ENCODE measurements around the gene RHNO1.

DNA sequence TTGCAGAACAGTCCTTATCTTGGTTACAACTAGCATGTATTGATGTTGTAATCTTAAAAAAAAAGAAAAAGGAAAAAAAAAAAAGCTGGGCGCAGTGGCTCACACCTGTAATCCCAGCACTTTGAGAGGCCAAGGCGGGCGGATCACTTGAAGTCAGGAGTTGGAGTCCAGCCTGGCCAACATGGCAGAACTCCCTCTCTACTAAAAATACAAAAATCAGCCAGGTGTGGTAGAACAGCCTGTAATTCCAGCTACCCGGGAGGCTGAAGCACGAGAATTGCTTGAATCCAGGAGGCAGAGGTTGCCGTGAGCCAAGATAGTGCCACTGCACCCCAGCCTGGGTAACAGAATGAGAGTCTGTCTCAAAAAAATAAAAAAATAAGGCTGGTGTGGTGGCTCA lies 56.6 kb downstream of the RHNO1 start:
- TF ChIP-seq POLR2A (IDR thresholded peaks at IDR 0.05) = no peak
- TF ChIP-seq, protein P1, sequence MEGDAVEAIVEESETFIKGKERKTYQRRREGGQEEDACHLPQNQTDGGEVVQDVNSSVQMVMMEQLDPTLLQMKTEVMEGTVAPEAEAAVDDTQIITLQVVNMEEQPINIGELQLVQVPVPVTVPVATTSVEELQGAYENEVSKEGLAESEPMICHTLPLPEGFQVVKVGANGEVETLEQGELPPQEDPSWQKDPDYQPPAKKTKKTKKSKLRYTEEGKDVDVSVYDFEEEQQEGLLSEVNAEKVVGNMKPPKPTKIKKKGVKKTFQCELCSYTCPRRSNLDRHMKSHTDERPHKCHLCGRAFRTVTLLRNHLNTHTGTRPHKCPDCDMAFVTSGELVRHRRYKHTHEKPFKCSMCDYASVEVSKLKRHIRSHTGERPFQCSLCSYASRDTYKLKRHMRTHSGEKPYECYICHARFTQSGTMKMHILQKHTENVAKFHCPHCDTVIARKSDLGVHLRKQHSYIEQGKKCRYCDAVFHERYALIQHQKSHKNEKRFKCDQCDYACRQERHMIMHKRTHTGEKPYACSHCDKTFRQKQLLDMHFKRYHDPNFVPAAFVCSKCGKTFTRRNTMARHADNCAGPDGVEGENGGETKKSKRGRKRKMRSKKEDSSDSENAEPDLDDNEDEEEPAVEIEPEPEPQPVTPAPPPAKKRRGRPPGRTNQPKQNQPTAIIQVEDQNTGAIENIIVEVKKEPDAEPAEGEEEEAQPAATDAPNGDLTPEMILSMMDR (IDR thresholded peaks at IDR 0.05) = no peak
